Measurements from ENCODE around the gene ARHGAP32. TPM values are rescaled to one million over a fixed set of nuclear protein-coding genes. Genes with fewer than 3 reads are reported as not detected.

ARHGAP32 gene
- polyA plus RNA-seq, 1 of the 3 experiments (the other 2 are of a cell fraction): 4.8 TPM

GRCh38 chr11:129109701-129110100, 82.4 kb downstream of the ARHGAP32 start (continued):
- no peak for TF ChIP-seq REST (IDR thresholded peaks at IDR 0.05; ENCODE audit: low read depth, low read length)
- TF ChIP-seq TAF1 (IDR thresholded peaks at IDR 0.05; ENCODE audit: borderline replicate concordance, low read depth, low read length): no peak
- TF ChIP-seq, protein P1, sequence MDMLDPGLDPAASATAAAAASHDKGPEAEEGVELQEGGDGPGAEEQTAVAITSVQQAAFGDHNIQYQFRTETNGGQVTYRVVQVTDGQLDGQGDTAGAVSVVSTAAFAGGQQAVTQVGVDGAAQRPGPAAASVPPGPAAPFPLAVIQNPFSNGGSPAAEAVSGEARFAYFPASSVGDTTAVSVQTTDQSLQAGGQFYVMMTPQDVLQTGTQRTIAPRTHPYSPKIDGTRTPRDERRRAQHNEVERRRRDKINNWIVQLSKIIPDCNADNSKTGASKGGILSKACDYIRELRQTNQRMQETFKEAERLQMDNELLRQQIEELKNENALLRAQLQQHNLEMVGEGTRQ (IDR thresholded peaks at IDR 0.05; ENCODE audit: borderline replicate concordance, low read depth, low read length): no peak
- no peak for TF ChIP-seq FOSL2 (IDR thresholded peaks at IDR 0.05; ENCODE audit: borderline replicate concordance, low read depth)
- TF ChIP-seq ELF1 (IDR thresholded peaks at IDR 0.05): no peak
- no peak for TF ChIP-seq TCF12 (IDR thresholded peaks at IDR 0.05)
- TF ChIP-seq SMC3 (IDR thresholded peaks at IDR 0.05; ENCODE audit: low read depth, low read length): no peak
- TF ChIP-seq, protein P2, sequence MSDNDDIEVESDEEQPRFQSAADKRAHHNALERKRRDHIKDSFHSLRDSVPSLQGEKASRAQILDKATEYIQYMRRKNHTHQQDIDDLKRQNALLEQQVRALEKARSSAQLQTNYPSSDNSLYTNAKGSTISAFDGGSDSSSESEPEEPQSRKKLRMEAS (IDR thresholded peaks at IDR 0.05; ENCODE audit: low read depth): no peak
- TF ChIP-seq POLR2AphosphoS5 (IDR thresholded peaks at IDR 0.05; ENCODE audit: low read depth, low read length): no peak
- TF ChIP-seq NRF1 (IDR thresholded peaks at IDR 0.05; ENCODE audit: low read depth, low read length): no peak
- TF ChIP-seq RXRA (IDR thresholded peaks at IDR 0.05; ENCODE audit: borderline replicate concordance, low read depth): no peak

DNA sequence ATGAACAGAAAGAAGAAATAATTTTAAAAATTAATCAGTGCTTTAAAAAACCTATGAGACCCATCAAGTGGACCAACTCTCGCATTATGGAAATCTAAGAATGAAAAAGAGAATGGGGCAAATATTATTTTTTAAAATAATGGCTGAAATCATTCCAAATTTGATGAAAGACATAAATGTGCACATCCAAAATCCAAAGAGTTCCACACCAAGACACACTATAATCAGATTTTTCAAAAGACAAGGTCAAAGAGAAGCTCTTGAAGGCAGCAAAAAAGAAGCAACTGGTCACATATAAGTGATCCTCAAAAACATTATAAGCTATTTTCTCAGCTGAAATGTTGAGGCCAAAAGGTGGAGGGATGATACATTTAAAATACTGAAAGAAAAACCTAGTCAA, 85.3 kb downstream of the ARHGAP32 start:
- no peaks in the 10 kb centered on the region for H4K20me1 ChIP-seq (ENCODE audit: insufficient read depth)
- 94% methylated on average over 1 of the region's 1 CpG for WGBS (ENCODE audit: low lambda C conversion rate)
- DNase-seq: no peak
- H3K4me1 ChIP-seq (ENCODE audit: control insufficient read depth in 1 of 2, insufficient read depth in 2 of 2, low read depth in 1 of 2, low read length in 1 of 2): no peaks in the 10 kb centered on the region
- no peak overlapping the region for H3K4me3 ChIP-seq (ENCODE audit: low read depth in 2 of 2, low read length in 1 of 2)
- H3K27me3 ChIP-seq (ENCODE audit: insufficient read depth): no peaks in the 10 kb centered on the region
- no peak overlapping the region for H2AFZ ChIP-seq (ENCODE audit: low read depth)
- H3F3A ChIP-seq (replicated peaks; ENCODE audit: insufficient read depth): peaks cover 4% of the 10 kb centered on the region
- CTCF ChIA-PET: interaction anchor here (1.1 to 1.5 kb wide), 2 partner anchors 11 to 225 kb away, joined by 4 to 6 read pairs; no protein-coding TSS in a partner anchor
- H3K79me2 ChIP-seq (ENCODE audit: insufficient read depth): peaks cover 3% of the 10 kb centered on the region; the same call in 1 of the 2 replicates
- POLR2A ChIA-PET: no interaction called here
- peaks cover 0 to 18% of the 10 kb centered on the region in 2 experiments for H3K36me3 ChIP-seq (replicated peaks in 1 of 2; ENCODE audit: control insufficient read depth in 1 of 2, insufficient read depth in 2 of 2, low read length in 1 of 2)
- peaks cover 11% of the 10 kb centered on the region; the same call in 1 of the 2 replicates for H3K9me3 ChIP-seq
- no peak overlapping the region for H3K4me2 ChIP-seq
- H3K9ac ChIP-seq: no peak overlapping the region
- no peaks in the 10 kb centered on the region for H3K9me2 ChIP-seq
- H3K27ac ChIP-seq (ENCODE audit: low read depth in 2 of 2, low read length in 1 of 2): no peak overlapping the region
- TF ChIP-seq FOSL2 (IDR thresholded peaks at IDR 0.05; ENCODE audit: borderline replicate concordance, low read depth) (no peak), YY1 (IDR thresholded peaks at IDR 0.05; ENCODE audit: low read depth) (no peak), SMC3 (IDR thresholded peaks at IDR 0.05; ENCODE audit: low read depth, low read length) (no peak), SIN3A (IDR thresholded peaks at IDR 0.05; ENCODE audit: borderline replicate concordance, low read depth, low read length) (no peak), GATA2 (CRISPR knock-in tag; IDR thresholded peaks at IDR 0.05) (no peak), MXI1 (IDR thresholded peaks at IDR 0.05; ENCODE audit: low read depth, low read length) (no peak), GABPA (IDR thresholded peaks at IDR 0.05; ENCODE audit: low read depth) (no peak), CHD2 (IDR thresholded peaks at IDR 0.05; ENCODE audit: low read length, partially characterized antibody) (no peak), TEAD4 (IDR thresholded peaks at IDR 0.05; ENCODE audit: borderline replicate concordance, insufficient read depth) (no peak), FOXJ3 (CRISPR knock-in tag; IDR thresholded peaks at IDR 0.05) (no peak), CTCF (IDR thresholded peaks at IDR 0.05) (no peak)
- TF ChIP-seq, protein P3, sequence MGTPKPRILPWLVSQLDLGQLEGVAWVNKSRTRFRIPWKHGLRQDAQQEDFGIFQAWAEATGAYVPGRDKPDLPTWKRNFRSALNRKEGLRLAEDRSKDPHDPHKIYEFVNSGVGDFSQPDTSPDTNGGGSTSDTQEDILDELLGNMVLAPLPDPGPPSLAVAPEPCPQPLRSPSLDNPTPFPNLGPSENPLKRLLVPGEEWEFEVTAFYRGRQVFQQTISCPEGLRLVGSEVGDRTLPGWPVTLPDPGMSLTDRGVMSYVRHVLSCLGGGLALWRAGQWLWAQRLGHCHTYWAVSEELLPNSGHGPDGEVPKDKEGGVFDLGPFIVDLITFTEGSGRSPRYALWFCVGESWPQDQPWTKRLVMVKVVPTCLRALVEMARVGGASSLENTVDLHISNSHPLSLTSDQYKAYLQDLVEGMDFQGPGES (IDR thresholded peaks at IDR 0.05; ENCODE audit: low read depth, low read length): no peak
- TF ChIP-seq, protein P4, sequence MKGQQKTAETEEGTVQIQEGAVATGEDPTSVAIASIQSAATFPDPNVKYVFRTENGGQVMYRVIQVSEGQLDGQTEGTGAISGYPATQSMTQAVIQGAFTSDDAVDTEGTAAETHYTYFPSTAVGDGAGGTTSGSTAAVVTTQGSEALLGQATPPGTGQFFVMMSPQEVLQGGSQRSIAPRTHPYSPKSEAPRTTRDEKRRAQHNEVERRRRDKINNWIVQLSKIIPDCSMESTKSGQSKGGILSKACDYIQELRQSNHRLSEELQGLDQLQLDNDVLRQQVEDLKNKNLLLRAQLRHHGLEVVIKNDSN (IDR thresholded peaks at IDR 0.05; ENCODE audit: borderline replicate concordance, low read depth): no peak
- TF ChIP-seq, protein P5, sequence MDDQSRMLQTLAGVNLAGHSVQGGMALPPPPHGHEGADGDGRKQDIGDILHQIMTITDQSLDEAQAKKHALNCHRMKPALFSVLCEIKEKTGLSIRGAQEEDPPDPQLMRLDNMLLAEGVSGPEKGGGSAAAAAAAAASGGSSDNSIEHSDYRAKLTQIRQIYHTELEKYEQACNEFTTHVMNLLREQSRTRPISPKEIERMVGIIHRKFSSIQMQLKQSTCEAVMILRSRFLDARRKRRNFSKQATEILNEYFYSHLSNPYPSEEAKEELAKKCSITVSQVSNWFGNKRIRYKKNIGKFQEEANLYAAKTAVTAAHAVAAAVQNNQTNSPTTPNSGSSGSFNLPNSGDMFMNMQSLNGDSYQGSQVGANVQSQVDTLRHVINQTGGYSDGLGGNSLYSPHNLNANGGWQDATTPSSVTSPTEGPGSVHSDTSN (IDR thresholded peaks at IDR 0.05): no peak
